Astrocyte (in vitro differentiated cells and primary cell): ENCODE data around the gene MEPCE. TPM values are rescaled to one million over a fixed set of nuclear protein-coding genes. Genes with fewer than 3 reads are reported as not detected.
A peak's percentile ranks its signal among the peaks of the same experiment; 100 is the strongest.

ENCODE experiments used
- DNase-seq: peaks from one replicate; pipeline ENCODE4 v3.0.0-alpha.2; 2010; ENCODE audit warnings: low read depth
- FAIRE-seq: peaks from 2 replicates; lab custom pipeline; 2011; peaks lifted over from hg19 to GRCh38; lab: Jason Lieb, UNC
- H2AFZ ChIP-seq: 2 replicates; pipeline ENCODE4 v1.6.0; 2012; ENCODE audit warnings: low read depth, low read length, inconsistent platforms
- H3K27ac ChIP-seq: 2 replicates; pipeline ENCODE4 v1.5.1; 2011; ENCODE audit warnings: low read depth, low read length, inconsistent platforms
- H3K27me3 ChIP-seq: 2 replicates; pipeline ENCODE4 v1.6.0; 2011; ENCODE audit warnings: low read length, inconsistent platforms; ENCODE audit not compliant: insufficient read depth
- H3K36me3 ChIP-seq: 2 replicates; pipeline ENCODE4 v1.5.1; 2011; ENCODE audit warnings: low read length, inconsistent platforms; ENCODE audit not compliant: insufficient read depth
- H3K4me1 ChIP-seq: 2 replicates; pipeline ENCODE4 v1.5.1; 2011; ENCODE audit warnings: low read length, inconsistent platforms; ENCODE audit not compliant: insufficient read depth
- H3K4me2 ChIP-seq: 2 replicates; pipeline ENCODE4 v1.6.0; 2012; ENCODE audit warnings: low read length, inconsistent platforms
- H3K4me3 ChIP-seq: 2 replicates; pipeline ENCODE4 v1.5.1; 2011; ENCODE audit warnings: low read depth, mild to moderate bottlenecking, low read length, inconsistent platforms; ENCODE audit not compliant: insufficient read depth
- H3K79me2 ChIP-seq: 2 replicates; pipeline ENCODE4 v1.6.0; 2012; ENCODE audit warnings: mild to moderate bottlenecking, low read length, inconsistent platforms; ENCODE audit not compliant: insufficient read depth
- H3K9ac ChIP-seq: 2 replicates; pipeline ENCODE4 v1.6.0; 2012; ENCODE audit warnings: mild to moderate bottlenecking, low read length, inconsistent platforms
- H3K9me3 ChIP-seq: 2 replicates; pipeline ENCODE4 v1.5.1; 2012; ENCODE audit warnings: low read depth, mild to moderate bottlenecking, low read length, inconsistent platforms; ENCODE audit not compliant: insufficient read depth
- H4K20me1 ChIP-seq: 2 replicates; pipeline ENCODE4 v1.6.0; 2012; ENCODE audit warnings: low read length, inconsistent platforms; ENCODE audit not compliant: insufficient read depth
- H3K27ac Mint-ChIP-seq: one replicate; pipeline ENCODE4 v1.8.0; 2021; ENCODE audit warnings: mild to moderate bottlenecking, mixed read lengths; ENCODE audit not compliant: unreplicated experiment
- H3K27me3 Mint-ChIP-seq: one replicate; pipeline ENCODE4 v1.8.0; 2021; ENCODE audit warnings: low read depth, mixed read lengths; ENCODE audit not compliant: unreplicated experiment
- H3K36me3 Mint-ChIP-seq: one replicate; pipeline ENCODE4 v1.8.0; 2021; ENCODE audit warnings: low read depth, mixed read lengths; ENCODE audit not compliant: unreplicated experiment
- H3K4me1 Mint-ChIP-seq: one replicate; pipeline ENCODE4 v1.8.0; 2021; ENCODE audit warnings: low read depth, mixed read lengths; ENCODE audit not compliant: unreplicated experiment
- H3K4me3 Mint-ChIP-seq: one replicate; pipeline ENCODE4 v1.8.0; 2021; ENCODE audit warnings: mild to moderate bottlenecking, moderate library complexity, mixed read lengths; ENCODE audit not compliant: unreplicated experiment
- H3K9me3 Mint-ChIP-seq: one replicate; pipeline ENCODE4 v1.8.0; 2021; ENCODE audit warnings: mild to moderate bottlenecking, mixed read lengths; ENCODE audit not compliant: unreplicated experiment
- EZH2 ChIP-seq: IDR thresholded peaks from 2 replicates; pipeline ENCODE4 v1.6.1; 2012; ENCODE audit warnings: mild to moderate bottlenecking, low read length, inconsistent platforms; ENCODE audit not compliant: insufficient read depth
- total RNA-seq: library from RNA; stranded (reverse); gene quantifications from 2 replicates; pipeline ENCODE4 v1.2.1, GENCODE V29; 2021
- TF ChIP-seq, protein P1 (sequence below): IDR thresholded peaks from 2 replicates; pipeline ENCODE4 v1.5.1; 2011; ENCODE audit warnings: low read depth, mild to moderate bottlenecking, inconsistent platforms, low read length, moderate library complexity; ENCODE audit not compliant: insufficient read depth

Gene MEPCE
- total RNA-seq, 1 donor from 2014 or later: 20.2 TPM

DNA sequence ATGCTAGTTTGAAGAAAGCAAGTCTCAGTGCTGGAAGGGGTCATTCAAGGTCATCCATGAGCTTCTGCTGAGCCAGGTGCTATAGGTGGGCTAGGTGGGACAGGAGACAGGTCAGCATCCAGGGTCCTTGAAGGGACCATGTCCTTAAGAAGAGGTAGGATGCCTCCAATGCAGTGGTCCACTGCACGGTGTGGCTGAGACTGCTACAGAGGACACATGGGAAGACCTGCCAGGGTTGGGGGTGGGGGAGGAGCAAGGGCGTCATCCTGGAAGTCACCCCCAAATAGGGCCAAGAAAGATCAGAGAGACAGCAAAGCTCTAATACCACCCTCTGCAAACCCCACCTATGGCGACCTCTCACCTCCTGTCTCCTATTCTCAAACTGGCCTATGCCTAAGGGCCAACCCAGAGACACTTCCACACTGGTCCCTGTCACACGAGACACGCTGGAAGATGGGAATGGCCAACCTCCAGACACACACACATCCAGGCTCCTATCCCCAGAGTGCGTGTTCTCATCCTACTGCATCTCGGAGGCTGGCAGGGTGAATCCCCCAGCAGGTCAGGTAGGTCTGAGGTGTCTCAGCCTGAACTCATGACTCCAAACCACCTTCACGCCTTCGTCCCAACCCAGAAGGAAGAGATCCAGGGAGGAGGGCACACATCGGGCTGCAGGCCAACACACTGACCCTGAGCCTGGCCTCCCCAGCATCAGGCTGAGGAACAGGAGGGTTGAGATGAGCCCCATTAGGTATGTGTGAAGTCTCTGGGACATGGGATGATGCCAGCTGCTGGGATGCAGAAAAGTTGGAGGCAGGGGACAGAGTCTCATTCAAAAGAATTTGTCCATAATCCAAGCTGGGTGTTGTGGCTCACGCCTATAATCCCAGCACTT lies 12.3 kb downstream of the MEPCE start:
- peaks cover 17% of the 10 kb centered on the region for H3K4me1 ChIP-seq
- no peaks in the 10 kb centered on the region for H3K9me3 Mint-ChIP-seq
- no peak overlapping the region for H3K9ac ChIP-seq
- FAIRE-seq (no peak), DNase-seq (no peak)
- no peaks in the 10 kb centered on the region for H3K27me3 ChIP-seq
- no peak for TF ChIP-seq EZH2
- TF ChIP-seq, protein P1, sequence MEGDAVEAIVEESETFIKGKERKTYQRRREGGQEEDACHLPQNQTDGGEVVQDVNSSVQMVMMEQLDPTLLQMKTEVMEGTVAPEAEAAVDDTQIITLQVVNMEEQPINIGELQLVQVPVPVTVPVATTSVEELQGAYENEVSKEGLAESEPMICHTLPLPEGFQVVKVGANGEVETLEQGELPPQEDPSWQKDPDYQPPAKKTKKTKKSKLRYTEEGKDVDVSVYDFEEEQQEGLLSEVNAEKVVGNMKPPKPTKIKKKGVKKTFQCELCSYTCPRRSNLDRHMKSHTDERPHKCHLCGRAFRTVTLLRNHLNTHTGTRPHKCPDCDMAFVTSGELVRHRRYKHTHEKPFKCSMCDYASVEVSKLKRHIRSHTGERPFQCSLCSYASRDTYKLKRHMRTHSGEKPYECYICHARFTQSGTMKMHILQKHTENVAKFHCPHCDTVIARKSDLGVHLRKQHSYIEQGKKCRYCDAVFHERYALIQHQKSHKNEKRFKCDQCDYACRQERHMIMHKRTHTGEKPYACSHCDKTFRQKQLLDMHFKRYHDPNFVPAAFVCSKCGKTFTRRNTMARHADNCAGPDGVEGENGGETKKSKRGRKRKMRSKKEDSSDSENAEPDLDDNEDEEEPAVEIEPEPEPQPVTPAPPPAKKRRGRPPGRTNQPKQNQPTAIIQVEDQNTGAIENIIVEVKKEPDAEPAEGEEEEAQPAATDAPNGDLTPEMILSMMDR: no peak
- no peaks in the 10 kb centered on the region for H3K36me3 ChIP-seq
- H3K27ac ChIP-seq: no peak overlapping the region
- no peaks in the 10 kb centered on the region for H3K36me3 Mint-ChIP-seq
- no peaks in the 10 kb centered on the region for H3K9me3 ChIP-seq
- H4K20me1 ChIP-seq: no peaks in the 10 kb centered on the region
- H2AFZ ChIP-seq: no peak overlapping the region
- no peaks in the 10 kb centered on the region for H3K27me3 Mint-ChIP-seq
- H3K4me2 ChIP-seq: no peak overlapping the region
- peaks cover 10% of the 10 kb centered on the region for H3K4me1 Mint-ChIP-seq
- H3K4me3 ChIP-seq: no peak overlapping the region
- no peak overlapping the region for H3K4me3 Mint-ChIP-seq
- H3K79me2 ChIP-seq: no peaks in the 10 kb centered on the region
- no peak overlapping the region for H3K27ac Mint-ChIP-seq

DNA sequence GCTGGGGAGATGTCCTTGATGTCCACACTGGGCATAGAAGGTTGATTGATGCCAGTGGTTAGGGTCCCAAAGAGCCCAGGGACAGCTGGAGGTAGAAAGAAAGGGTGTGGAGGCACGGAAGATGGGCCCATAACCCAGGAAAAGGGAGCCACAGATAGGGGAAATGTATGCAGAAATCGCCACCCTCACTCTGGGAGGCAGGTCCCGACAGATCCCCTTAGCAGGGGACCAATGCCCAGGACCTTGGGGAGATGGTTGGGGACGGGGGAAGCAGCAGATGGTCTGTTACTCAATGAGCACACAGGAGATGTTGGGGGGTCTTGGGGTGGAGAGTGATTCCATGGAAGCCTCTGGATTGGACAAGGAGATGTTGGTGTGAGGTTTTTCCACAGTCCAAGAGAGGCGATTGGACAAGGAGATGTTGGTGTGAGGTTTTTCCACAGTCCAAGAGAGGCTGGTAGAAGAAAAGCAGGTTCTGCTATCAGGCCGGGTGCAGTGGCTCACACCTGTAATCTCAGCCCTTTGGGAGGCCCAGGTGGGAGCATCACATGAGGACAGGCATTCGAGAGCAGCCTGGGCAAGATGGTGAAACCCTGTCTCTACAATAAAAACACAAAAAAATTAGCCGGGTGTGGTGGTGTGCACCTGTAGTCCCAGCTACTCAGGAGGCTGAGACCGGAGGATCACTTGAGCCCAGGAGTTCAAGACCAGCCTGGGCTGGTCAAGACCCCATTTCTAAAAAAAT lies 13.6 kb downstream of the MEPCE start:
- Histone ChIP-seq H3K36me3 (no peaks in the 10 kb centered on the region), H3K27me3 (no peaks in the 10 kb centered on the region), H3K4me2 (no peak overlapping the region), H3K9ac (no peak overlapping the region), H4K20me1 (no peaks in the 10 kb centered on the region), H3K4me3 (no peak overlapping the region), H2AFZ (no peak overlapping the region), H3K79me2 (no peaks in the 10 kb centered on the region), H3K4me1 (peaks cover 17% of the 10 kb centered on the region), H3K9me3 (no peaks in the 10 kb centered on the region), H3K27ac (no peak overlapping the region)
- TF ChIP-seq, protein P1: no peak
- no peak for TF ChIP-seq EZH2
- FAIRE-seq: no peak
- no peak for DNase-seq
- Mint-ChIP-seq H3K4me1 (peaks cover 10% of the 10 kb centered on the region), H3K27ac (peak overlapping the region; percentile 34), H3K4me3 (no peak overlapping the region), H3K27me3 (no peaks in the 10 kb centered on the region), H3K9me3 (no peaks in the 10 kb centered on the region), H3K36me3 (no peaks in the 10 kb centered on the region)
